HepG2 (cell line): Measurements from ENCODE around the gene TMEM86B. TPM values are rescaled to one million over a fixed set of nuclear protein-coding genes. Genes with fewer than 3 reads are reported as not detected.
A peak's percentile ranks its signal among the peaks of the same experiment; 100 is the strongest.

Experiments
- AFF4 ChIP-seq: sonication (generic); formaldehyde crosslinking; IDR thresholded peaks from 2 replicates; pipeline ENCODE4 v1.4.0; 2020; ENCODE audit warnings: missing genetic modification reagents
- EHMT2 ChIP-seq: fragments of 200-600 bp; sonication (generic); IDR thresholded peaks from 2 replicates; pipeline ENCODE4 v1.7.0; 2017; ENCODE audit warnings: antibody characterized with exemption, low read depth, low read length, borderline replicate concordance
- FOSL1 ChIP-seq: sonication (generic); formaldehyde crosslinking; IDR thresholded peaks from 2 replicates; pipeline ENCODE4 v1.9.0; 2021; ENCODE audit warnings: missing genetic modification reagents, borderline replicate concordance
- FOXA3 ChIP-seq: IDR thresholded peaks from 2 replicates; pipeline ENCODE4 v1.6.1; 2016; ENCODE audit warnings: missing genetic modification reagents, missing compliant biosample characterization
- KDM1A ChIP-seq: IDR thresholded peaks from 2 replicates; pipeline ENCODE4 v1.6.1; 2016; ENCODE audit warnings: missing compliant biosample characterization
- MXD1 ChIP-seq: sonication (generic); formaldehyde crosslinking; IDR thresholded peaks from 2 replicates; pipeline ENCODE4 v1.4.0; 2020; ENCODE audit warnings: mild to moderate bottlenecking, missing genetic modification reagents
- MXI1 ChIP-seq: IDR thresholded peaks from 3 replicates; pipeline ENCODE4 v1.6.1; 2012; ENCODE audit warnings: low read depth, low read length, inconsistent platforms, borderline replicate concordance
- MZF1 ChIP-seq: sonication (generic); formaldehyde crosslinking; IDR thresholded peaks from 2 replicates; pipeline ENCODE4 v1.8.1; 2023; ENCODE audit warnings: mild to moderate bottlenecking, missing genetic modification reagents, borderline replicate concordance
- NRL ChIP-seq: sonication (generic); formaldehyde crosslinking; IDR thresholded peaks from 2 replicates; pipeline ENCODE4 v1.5.0; 2020; ENCODE audit warnings: missing genetic modification reagents, mild to moderate bottlenecking, moderate library complexity, borderline replicate concordance
- PHF5A ChIP-seq: IDR thresholded peaks from one replicate; pipeline ENCODE4 v1.6.1; 2018; ENCODE audit warnings: low read depth, missing genetic modification reagents; ENCODE audit not compliant: unreplicated experiment
- SNAPC2 ChIP-seq: sonication (generic); formaldehyde crosslinking; IDR thresholded peaks from 2 replicates; pipeline ENCODE4 v1.8.1; 2022; ENCODE audit warnings: mild to moderate bottlenecking, missing genetic modification reagents
- SRY ChIP-seq: sonication (generic); formaldehyde crosslinking; IDR thresholded peaks from 2 replicates; pipeline ENCODE4 v1.8.0; 2022; ENCODE audit warnings: mild to moderate bottlenecking, missing genetic modification reagents
- TEAD3 ChIP-seq: optimal IDR thresholded peaks from 2 replicates; pipeline ENCODE3; 2016; ENCODE audit warnings: borderline replicate concordance
- TIGD3 ChIP-seq: sonication (generic); formaldehyde crosslinking; IDR thresholded peaks from 2 replicates; pipeline ENCODE4 v1.5.1; 2020; ENCODE audit warnings: mild to moderate bottlenecking, missing genetic modification reagents, borderline replicate concordance
- TRIM22 ChIP-seq: fragments of 450-650 bp; IDR thresholded peaks from 2 replicates; pipeline ENCODE4 v1.6.1; 2017
- ZNF234 ChIP-seq: sonication (generic); formaldehyde crosslinking; conservative IDR thresholded peaks from 2 replicates; pipeline ENCODE4 v1.5.1; 2020; ENCODE audit warnings: mild to moderate bottlenecking, missing genetic modification reagents
- ZNF24 ChIP-seq: fragments of 450-650 bp; IDR thresholded peaks from 2 replicates; pipeline ENCODE4 v1.6.1; 2017; ENCODE audit warnings: antibody characterized with exemption, mild to moderate bottlenecking
- ZNF562 ChIP-seq: sonication (generic); formaldehyde crosslinking; IDR thresholded peaks from 2 replicates; pipeline ENCODE4 v1.8.0; 2022; ENCODE audit warnings: missing genetic modification reagents, borderline replicate concordance
- ZNF629 ChIP-seq: sonication (generic); formaldehyde crosslinking; conservative IDR thresholded peaks from 2 replicates; pipeline ENCODE4 v1.5.0; 2020; ENCODE audit warnings: missing genetic modification reagents
- ZNF772 ChIP-seq: sonication (generic); formaldehyde crosslinking; IDR thresholded peaks from 2 replicates; pipeline ENCODE4 v1.5.0; 2020; ENCODE audit warnings: mild to moderate bottlenecking, missing genetic modification reagents
- ZNF781 ChIP-seq: sonication (generic); formaldehyde crosslinking; IDR thresholded peaks from 2 replicates; pipeline ENCODE4 v1.5.1; 2020; ENCODE audit warnings: borderline replicate concordance, mild to moderate bottlenecking, missing genetic modification reagents; ENCODE audit errors: not compliant biosample characterization
- polyA plus RNA-seq, 8 experiments: library from polyadenylated mRNA; depleted of rRNA in 3 of 8; stranded (reverse) in 7 of 8; unstranded in 1 of 8; fragments of >200 nt; fragmentation: Illumina TruSeq in 4 of 8; extraction: Trizol in 4 of 8; gene quantifications; 2 replicates each; pipeline versions ENCODE4 v1.2.1 to v1.2.3, GENCODE V29; 2011 to 2016; ENCODE audit warnings: low read depth in 4 of 8, missing spikeins in 1 of 8, mixed read lengths in 1 of 8; ENCODE audit not compliant: insufficient read depth in 1 of 8
- total RNA-seq, 5 experiments: library from RNA; depleted of rRNA; stranded (reverse); fragments of >200 nt; fragmentation: Illumina TruSeq; extraction: Trizol; gene quantifications; 2 replicates each; pipeline ENCODE4 v1.2.3, GENCODE V29; 2016; ENCODE audit warnings: low read depth in 1 of 5

Gene TMEM86B
- total and polyA plus RNA-seq, 2 of the 13 experiments (the other 11 are each of a cell fraction or from before 2014, with no cell fraction given): 7.7 to 9.6 TPM

- TF ChIP-seq TRIM22 (no peak), MZF1 (CRISPR knock-in tag) (no peak), ZNF562 (no peak), ZNF629 (CRISPR knock-in tag) (no peak), ZNF772 (peak; percentile 63), EHMT2 (no peak), KDM1A (CRISPR knock-in tag) (no peak), NRL (peak; percentile 69; the same call in 1 of the 2 replicates), ZNF24 (no peak), AFF4 (CRISPR knock-in tag) (0 out of 2 replicates have a peak, but pooled peaks have one; percentile 66), TIGD3 (CRISPR knock-in tag) (no peak), MXD1 (CRISPR knock-in tag) (0 out of 2 replicates have a peak, but pooled peaks have one; percentile 59), ZNF781 (CRISPR knock-in tag) (no peak), FOXA3 (CRISPR knock-in tag) (peak; percentile 86), FOSL1 (peak; percentile 96), TEAD3 (CRISPR knock-in tag) (peak; percentile 31), SNAPC2 (CRISPR knock-in tag) (no peak), ZNF234 (CRISPR knock-in tag) (no peak), MXI1 (peak; percentile 64; the same call in 1 of the 3 replicates), SRY (CRISPR knock-in tag) (peak; percentile 81), PHF5A (CRISPR knock-in tag) (peak; percentile 79)
Measured at GRCh38 chr19:55206664-55207500, 21.7 kb downstream of the TMEM86B start (continued).
